SK-N-SH (cell line): ENCODE data around the gene OPCML. TPM values are rescaled to one million over a fixed set of nuclear protein-coding genes. Genes with fewer than 3 reads are reported as not detected.

Experiments used
- CTCF ChIA-PET: fragments of 300-600, 350-600 bp; formaldehyde crosslinking; extraction: SDS; loops from one replicate; lab custom pipeline; 2021; lab: Yijun Ruan, JAX
- POLR2A ChIA-PET: fragments of 350-600 bp; sonication (Branson Sonifier 250); formaldehyde crosslinking; extraction: SDS; loops from one replicate; lab custom pipeline; 2020; ENCODE audit warnings: antibody characterized with exemption, inconsistent platforms; lab: Yijun Ruan, JAX
- DNase-seq: peaks from one replicate; pipeline ENCODE4 v3.0.0; 2012
- H2AFZ ChIP-seq: fragments of 200-600 bp; sonication (generic); 2 replicates; pipeline ENCODE4 v1.8.1; 2016; ENCODE audit warnings: antibody characterized with exemption, mild to moderate bottlenecking, low read depth
- H3F3A ChIP-seq: fragments of 200-600 bp; sonication (generic); replicated peaks from 2 replicates; pipeline ENCODE3; 2016; ENCODE audit warnings: antibody characterized with exemption, mild to moderate bottlenecking; ENCODE audit not compliant: insufficient read depth
- H3K27ac ChIP-seq, 2 experiments: fragments of 200-500 bp in 1 of 2; fragments of 200-600 bp in 1 of 2; sonication (Bioruptor generic) in 1 of 2; sonication (generic), shearing (Covaris generic) in 1 of 2; 2 replicates each; pipeline versions ENCODE4 v1.5.1 to v1.6.1; 2014 to 2016; ENCODE audit warnings: low read depth in 2 of 2, inconsistent platforms in 1 of 2, low read length in 1 of 2, mild to moderate bottlenecking in 1 of 2, mixed read lengths in 1 of 2
- H3K27me3 ChIP-seq: fragments of 200-600 bp; sonication (generic), shearing (Covaris generic); 2 replicates; pipeline ENCODE4 v1.6.1; 2016; ENCODE audit warnings: mixed run types; ENCODE audit not compliant: insufficient read depth
- H3K36me3 ChIP-seq, 2 experiments: fragments of 200-500 bp in 1 of 2; fragments of 200-600 bp in 1 of 2; sonication (Bioruptor generic) in 1 of 2; sonication (generic) in 1 of 2; replicated peaks in 1 of 2; 2 replicates each; pipeline versions ENCODE3 to v1.5.1; 2014 to 2016; ENCODE audit warnings: low read length in 1 of 2, mild to moderate bottlenecking in 1 of 2; ENCODE audit not compliant: insufficient read depth in 2 of 2, control insufficient read depth in 1 of 2
- H3K4me1 ChIP-seq, 2 experiments: fragments of 200-500 bp in 1 of 2; fragments of 200-600 bp in 1 of 2; sonication (Bioruptor generic) in 1 of 2; sonication (generic), shearing (Covaris generic) in 1 of 2; 2 replicates each; pipeline versions ENCODE4 v1.5.1 to v1.6.1; 2014 to 2016; ENCODE audit warnings: low read depth in 1 of 2, low read length in 1 of 2, mixed run types in 1 of 2; ENCODE audit not compliant: insufficient read depth in 2 of 2, control insufficient read depth in 1 of 2
- H3K4me2 ChIP-seq: fragments of 200-600 bp; sonication (generic), shearing (Covaris generic); 2 replicates; pipeline ENCODE4 v1.6.1; 2017; ENCODE audit warnings: mixed run types
- H3K4me3 ChIP-seq, 2 experiments: fragments of 200-500 bp in 1 of 2; fragments of 200-600 bp in 1 of 2; sonication (Bioruptor generic) in 1 of 2; sonication (generic), shearing (Covaris generic) in 1 of 2; 2 replicates each; pipeline versions ENCODE4 v1.5.1 to v1.8.1; 2014 to 2016; ENCODE audit warnings: low read depth in 2 of 2, inconsistent platforms in 1 of 2, low read length in 1 of 2, mild to moderate bottlenecking in 1 of 2, mixed read lengths in 1 of 2, moderate library complexity in 1 of 2
- H3K79me2 ChIP-seq: fragments of 200-600 bp; sonication (generic); 2 replicates; pipeline ENCODE4 v1.8.1; 2017; ENCODE audit warnings: mild to moderate bottlenecking; ENCODE audit not compliant: insufficient read depth
- H3K9ac ChIP-seq: fragments of 200-600 bp; sonication (generic); 2 replicates; pipeline ENCODE4 v1.6.1; 2017; ENCODE audit warnings: mixed run types
- H3K9me2 ChIP-seq: fragments of 200-600 bp; sonication (generic); 2 replicates; pipeline ENCODE4 v1.6.1; 2017; ENCODE audit warnings: mixed run types
- H3K9me3 ChIP-seq: fragments of 200-600 bp; sonication (generic); 2 replicates; pipeline ENCODE4 v1.6.1; 2017; ENCODE audit warnings: mixed run types, mild to moderate bottlenecking, moderate library complexity
- H4K20me1 ChIP-seq: fragments of 200-600 bp; sonication (generic); 2 replicates; pipeline ENCODE4 v1.6.1; 2017; ENCODE audit warnings: mild to moderate bottlenecking, mixed run types; ENCODE audit not compliant: insufficient read depth
- ELF1 ChIP-seq: IDR thresholded peaks from 2 replicates; pipeline ENCODE4 v1.4.0; 2012
- EZH2phosphoT487 ChIP-seq: fragments of 200-600 bp; sonication (generic); IDR thresholded peaks from 2 replicates; pipeline ENCODE4 v1.6.1; 2017; ENCODE audit warnings: low read depth, mixed run types, mild to moderate bottlenecking, antibody characterized with exemption, moderate library complexity, borderline replicate concordance
- FOSL2 ChIP-seq: IDR thresholded peaks from 2 replicates; pipeline ENCODE4 v1.4.0; 2012; ENCODE audit warnings: low read depth, mild to moderate bottlenecking, moderate library complexity, borderline replicate concordance
- FOXJ3 ChIP-seq: sonication (generic); formaldehyde crosslinking; IDR thresholded peaks from 2 replicates; pipeline ENCODE4 v1.5.1; 2020; ENCODE audit warnings: mild to moderate bottlenecking, missing genetic modification reagents
- FOXM1 ChIP-seq: IDR thresholded peaks from 2 replicates; pipeline ENCODE4 v1.4.0; 2012; ENCODE audit warnings: low read depth, mild to moderate bottlenecking
- GABPA ChIP-seq: IDR thresholded peaks from 2 replicates; pipeline ENCODE4 v1.4.0; 2012; ENCODE audit warnings: low read depth, mild to moderate bottlenecking
- MXI1 ChIP-seq: IDR thresholded peaks from 2 replicates; pipeline ENCODE4 v1.6.1; 2012; ENCODE audit warnings: mild to moderate bottlenecking, low read depth, low read length, improper control_type of control experiment
- NFIC ChIP-seq: IDR thresholded peaks from 2 replicates; pipeline ENCODE4 v1.4.0; 2012; ENCODE audit warnings: borderline replicate concordance
- NRF1 ChIP-seq: IDR thresholded peaks from 2 replicates; pipeline ENCODE4 v1.6.1; 2012; ENCODE audit warnings: low read depth, mild to moderate bottlenecking, low read length
- RAD21 ChIP-seq: IDR thresholded peaks from 2 replicates; pipeline ENCODE4 v1.6.1; 2012; ENCODE audit warnings: mild to moderate bottlenecking, low read length
- RCOR1 ChIP-seq: fragments of 150-350 bp; IDR thresholded peaks from 2 replicates; pipeline ENCODE4 v1.6.1; 2017; ENCODE audit warnings: antibody characterized with exemption, low read length
- REST ChIP-seq: IDR thresholded peaks from 2 replicates; pipeline ENCODE4 v1.6.1; 2012; ENCODE audit warnings: mild to moderate bottlenecking, low read depth, low read length, moderate library complexity
- RFX5 ChIP-seq: IDR thresholded peaks from 2 replicates; pipeline ENCODE4 v1.6.1; 2012; ENCODE audit warnings: mild to moderate bottlenecking, improper control_type of control experiment, low read length
- SMC3 ChIP-seq: IDR thresholded peaks from 2 replicates; pipeline ENCODE4 v1.6.1; 2012; ENCODE audit warnings: low read depth, low read length, improper control_type of control experiment
- TEAD4 ChIP-seq: IDR thresholded peaks from 2 replicates; pipeline ENCODE4 v1.4.0; 2012; ENCODE audit warnings: mild to moderate bottlenecking, borderline replicate concordance; ENCODE audit not compliant: insufficient read depth
- YY1 ChIP-seq: IDR thresholded peaks from 2 replicates; pipeline ENCODE4 v1.4.0; 2012; ENCODE audit warnings: low read depth, mild to moderate bottlenecking
- WGBS: methylation state at CpG from one replicate; pipeline ENCODE4 v1.1.6; 2017; ENCODE audit warnings: low lambda C conversion rate; 5-methylcytosine and 5-hydroxymethylcytosine counted together
- polyA plus RNA-seq, 3 experiments: library from polyadenylated mRNA; depleted of rRNA; stranded (reverse); fragments of >200 nt; gene quantifications; 2 replicates each; pipeline ENCODE4 v1.2.3, GENCODE V29; 2012
- TF ChIP-seq, protein P1 (sequence below): fragments of 200-600 bp; sonication (generic); IDR thresholded peaks from 2 replicates; pipeline ENCODE4 v1.6.1; 2017; ENCODE audit warnings: antibody characterized with exemption, mild to moderate bottlenecking, moderate library complexity
- TF ChIP-seq, protein P2 (sequence below): IDR thresholded peaks from 2 replicates; pipeline ENCODE4 v1.4.0; 2012; ENCODE audit warnings: low read depth, borderline replicate concordance

The OPCML gene
- polyA plus RNA-seq, 1 of the 3 experiments (the other 2 are of a cell fraction): not detected

GRCh38 chr11:132556316-132556715, 976.0 kb downstream of the OPCML start:
- no peaks in the 10 kb centered on the region for H3K36me3 ChIP-seq
- H3K27ac ChIP-seq: no peak overlapping the region
- 8% methylated on average over 2 of the region's 2 CpGs for WGBS
- H3K4me3 ChIP-seq: no peak overlapping the region
- DNase-seq: no peak
- H3F3A ChIP-seq: no peaks in the 10 kb centered on the region
- no peak overlapping the region for H3K4me2 ChIP-seq
- H3K9me2 ChIP-seq: no peaks in the 10 kb centered on the region
- ChIA-PET CTCF (no interaction called here), POLR2A (no interaction called here)
- no peaks in the 10 kb centered on the region for H4K20me1 ChIP-seq
- no peaks in the 10 kb centered on the region for H3K79me2 ChIP-seq
- no peak overlapping the region for H2AFZ ChIP-seq
- H3K27me3 ChIP-seq: no peaks in the 10 kb centered on the region
- no peak overlapping the region for H3K9ac ChIP-seq
- no peaks in the 10 kb centered on the region for H3K4me1 ChIP-seq
- no peaks in the 10 kb centered on the region for H3K9me3 ChIP-seq
- TF ChIP-seq, protein P1, sequence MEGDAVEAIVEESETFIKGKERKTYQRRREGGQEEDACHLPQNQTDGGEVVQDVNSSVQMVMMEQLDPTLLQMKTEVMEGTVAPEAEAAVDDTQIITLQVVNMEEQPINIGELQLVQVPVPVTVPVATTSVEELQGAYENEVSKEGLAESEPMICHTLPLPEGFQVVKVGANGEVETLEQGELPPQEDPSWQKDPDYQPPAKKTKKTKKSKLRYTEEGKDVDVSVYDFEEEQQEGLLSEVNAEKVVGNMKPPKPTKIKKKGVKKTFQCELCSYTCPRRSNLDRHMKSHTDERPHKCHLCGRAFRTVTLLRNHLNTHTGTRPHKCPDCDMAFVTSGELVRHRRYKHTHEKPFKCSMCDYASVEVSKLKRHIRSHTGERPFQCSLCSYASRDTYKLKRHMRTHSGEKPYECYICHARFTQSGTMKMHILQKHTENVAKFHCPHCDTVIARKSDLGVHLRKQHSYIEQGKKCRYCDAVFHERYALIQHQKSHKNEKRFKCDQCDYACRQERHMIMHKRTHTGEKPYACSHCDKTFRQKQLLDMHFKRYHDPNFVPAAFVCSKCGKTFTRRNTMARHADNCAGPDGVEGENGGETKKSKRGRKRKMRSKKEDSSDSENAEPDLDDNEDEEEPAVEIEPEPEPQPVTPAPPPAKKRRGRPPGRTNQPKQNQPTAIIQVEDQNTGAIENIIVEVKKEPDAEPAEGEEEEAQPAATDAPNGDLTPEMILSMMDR: no peak
- TF ChIP-seq RFX5 (no peak), REST (no peak), FOXM1 (no peak), ELF1 (no peak)

DNA sequence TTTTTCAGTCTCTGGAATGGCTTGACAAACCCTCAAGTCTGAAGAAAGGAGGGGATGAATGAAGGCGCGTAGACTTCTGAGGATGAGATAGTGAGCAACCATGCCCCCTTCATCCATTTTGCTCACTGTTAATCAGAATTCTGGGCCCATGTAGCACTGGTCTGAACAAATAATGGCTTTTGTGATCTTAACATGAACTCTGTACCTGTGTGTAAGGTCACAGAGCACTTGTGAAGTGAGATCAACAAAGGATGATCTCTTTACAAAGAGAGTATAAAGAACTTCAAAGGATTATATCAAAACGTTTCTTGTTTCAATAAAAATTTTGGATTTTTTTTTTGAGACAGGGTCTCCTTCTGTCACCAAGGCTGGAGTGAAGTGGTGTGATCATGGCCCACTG, 976.7 kb downstream of the OPCML start:
- no peak overlapping the region for H3K27ac ChIP-seq
- no peak overlapping the region for H3K4me2 ChIP-seq
- H4K20me1 ChIP-seq: no peaks in the 10 kb centered on the region
- H3F3A ChIP-seq: no peaks in the 10 kb centered on the region
- no peaks in the 10 kb centered on the region for H3K9me3 ChIP-seq
- DNase-seq: no peak
- POLR2A ChIA-PET: no interaction called here
- no peaks in the 10 kb centered on the region for H3K9me2 ChIP-seq
- no peak overlapping the region for H3K4me3 ChIP-seq
- CTCF ChIA-PET: no interaction called here
- H3K27me3 ChIP-seq: no peaks in the 10 kb centered on the region
- no peak overlapping the region for H2AFZ ChIP-seq
- 66% methylated on average over 3 of the region's 3 CpGs for WGBS
- H3K4me1 ChIP-seq: no peaks in the 10 kb centered on the region
- H3K79me2 ChIP-seq: no peaks in the 10 kb centered on the region
- H3K9ac ChIP-seq: no peak overlapping the region
- TF ChIP-seq YY1: no peak
- TF ChIP-seq RCOR1: no peak
- TF ChIP-seq, protein P2, sequence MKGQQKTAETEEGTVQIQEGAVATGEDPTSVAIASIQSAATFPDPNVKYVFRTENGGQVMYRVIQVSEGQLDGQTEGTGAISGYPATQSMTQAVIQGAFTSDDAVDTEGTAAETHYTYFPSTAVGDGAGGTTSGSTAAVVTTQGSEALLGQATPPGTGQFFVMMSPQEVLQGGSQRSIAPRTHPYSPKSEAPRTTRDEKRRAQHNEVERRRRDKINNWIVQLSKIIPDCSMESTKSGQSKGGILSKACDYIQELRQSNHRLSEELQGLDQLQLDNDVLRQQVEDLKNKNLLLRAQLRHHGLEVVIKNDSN: no peak
- no peak for TF ChIP-seq MXI1
- TF ChIP-seq FOXJ3: no peak
- TF ChIP-seq NRF1: no peak
- no peak for TF ChIP-seq ELF1
- no peak for TF ChIP-seq NFIC
- TF ChIP-seq RAD21: no peak
- TF ChIP-seq GABPA: no peak
- no peak for TF ChIP-seq FOSL2
- no peak for TF ChIP-seq TEAD4
- TF ChIP-seq SMC3: no peak
- TF ChIP-seq EZH2phosphoT487: no peak
- H3K36me3 ChIP-seq: no peaks in the 10 kb centered on the region
